Small intestine (tissue), 7 donors: ENCODE results near the gene RBM19. TPM values are rescaled to one million over a fixed set of nuclear protein-coding genes. Genes with fewer than 3 reads are reported as not detected.
A peak's percentile ranks its signal among the peaks of the same experiment; 100 is the strongest.

Source experiments
- DNase-seq, 2 donors: peaks; one replicate each; pipeline versions ENCODE4 v3.0.0 to v3.0.0-alpha.2; 2013
- FAIRE-seq: peaks from 2 replicates; lab custom pipeline; 2012; peaks lifted over from hg19 to GRCh38; lab: Jason Lieb, UNC
- H3K27ac ChIP-seq, 3 donors: one replicate each; pipeline ENCODE4 v1.5.1; 2013; ENCODE audit warnings: low read length in 2 of 3, mild to moderate bottlenecking in 2 of 3, control low read depth in 1 of 3, inconsistent platforms in 1 of 3, low read depth in 1 of 3, moderate library complexity in 1 of 3
- H3K27me3 ChIP-seq, 3 donors: one replicate each; pipeline ENCODE4 v1.6.1; 2013; ENCODE audit warnings: low read length in 3 of 3, inconsistent platforms in 1 of 3; ENCODE audit not compliant: control insufficient read depth in 3 of 3, insufficient read depth in 3 of 3
- H3K36me3 ChIP-seq, 3 donors: one replicate each; pipeline ENCODE4 v1.6.1; 2013; ENCODE audit warnings: low read length in 3 of 3, inconsistent platforms in 1 of 3, low read depth in 1 of 3, mild to moderate bottlenecking in 1 of 3, moderate library complexity in 1 of 3; ENCODE audit not compliant: control insufficient read depth in 3 of 3, insufficient read depth in 2 of 3
- H3K4me1 ChIP-seq, 3 donors: one replicate each; pipeline ENCODE4 v1.6.1; 2013; ENCODE audit warnings: low read length in 2 of 3, inconsistent platforms in 1 of 3, low read depth in 1 of 3, mild to moderate bottlenecking in 1 of 3, moderate library complexity in 1 of 3; ENCODE audit not compliant: control insufficient read depth in 3 of 3, insufficient read depth in 2 of 3
- H3K4me3 ChIP-seq, 3 donors: one replicate each; pipeline ENCODE4 v1.5.1; 2013; ENCODE audit warnings: low read length in 3 of 3, control low read depth in 1 of 3, inconsistent platforms in 1 of 3, low read depth in 1 of 3, mild to moderate bottlenecking in 1 of 3, moderate library complexity in 1 of 3
- H3K9me3 ChIP-seq, 2 donors: one replicate each; pipeline ENCODE4 v1.6.1; 2013; ENCODE audit warnings: low read depth in 1 of 2, low read length in 1 of 2; ENCODE audit not compliant: control insufficient read depth in 2 of 2, insufficient read depth in 1 of 2
- WGBS, 3 donors: extraction: QIAGEN DNeasy Blood & Tissue Kit; methylation state at CpG; one replicate each; pipeline ENCODE4 v1.1.7; 2013; 5-methylcytosine and 5-hydroxymethylcytosine counted together
- polyA plus RNA-seq, 4 donors: library from polyadenylated mRNA; stranded (reverse) in 3 of 4; unstranded in 1 of 4; fragments of 200-250 nt in 3 of 4; fragments of 120-200 nt in 1 of 4; gene quantifications; one replicate each; pipeline versions ENCODE4 v1.2.1 to v1.2.3, GENCODE V29; 2013
- donor health status: healthy with polysubstance abuse.
- donor health status: control.
- donor health status: control.
- donor health status: Bipolar disorder and iron deficiency.
- donor health status: healthy.

RBM19 gene
- polyA plus RNA-seq, 4 donors, result 10.0 to 23.5 (median 14.6) TPM

GRCh38 chr12:113783811-113784210 lies 182.3 kb downstream of the RBM19 start:
- H3K4me1 ChIP-seq, result no peaks in the 10 kb centered on the region
- DNase-seq (no peak), FAIRE-seq (no peak)
- 83 to 85% (median 84%) methylated on average over 5 of the region's 5 CpGs for WGBS, 3 donors
- no peak overlapping the region for H3K4me3 ChIP-seq
- H3K36me3 ChIP-seq, result no peaks in the 10 kb centered on the region
- peaks cover 0 to 10% (median 9%) of the 10 kb centered on the region in 3 donors for H3K27me3 ChIP-seq
- H3K9me3 ChIP-seq, result no peaks in the 10 kb centered on the region
- H3K27ac ChIP-seq, result no peak overlapping the region

GRCh38 chr12:113782873-113783272 lies 183.3 kb downstream of the RBM19 start:
- Histone ChIP-seq H3K27ac (no peak overlapping the region), H3K4me1 (no peaks in the 10 kb centered on the region), H3K27me3 (peaks cover 0 to 10% (median 9%) of the 10 kb centered on the region in 3 donors), H3K9me3 (no peaks in the 10 kb centered on the region), H3K36me3 (no peaks in the 10 kb centered on the region), H3K4me3 (no peak overlapping the region)
- no peak for FAIRE-seq
- DNase-seq, result no peak
- 38 to 64% (median 43%) methylated on average over 10 to 14 of the region's 14 CpGs for WGBS, 3 donors

- WGBS, 3 donors, result 46 to 51% (median 46%) methylated on average over 10 of the region's 10 CpGs
- Histone ChIP-seq H3K4me3 (no peak overlapping the region), H3K27me3 (peaks cover 0 to 9% (median 8%) of the 10 kb centered on the region in 3 donors), H3K4me1 (no peaks in the 10 kb centered on the region), H3K9me3 (no peaks in the 10 kb centered on the region), H3K36me3 (no peaks in the 10 kb centered on the region), H3K27ac (peak overlapping the region in 1 of 3 donors; percentile 56)
- FAIRE-seq, result no peak
- peak in 1 of 2 donors; percentile 8 for DNase-seq
Measured at GRCh38 chr12:113781415-113782198, 184.5 kb downstream of the RBM19 start.

GRCh38 chr12:113779774-113780173 lies 186.4 kb downstream of the RBM19 start:
- Histone ChIP-seq H3K36me3 (no peaks in the 10 kb centered on the region), H3K27me3 (peaks cover 0 to 9% (median 3%) of the 10 kb centered on the region in 3 donors), H3K9me3 (no peaks in the 10 kb centered on the region), H3K4me3 (no peak overlapping the region), H3K27ac (no peak overlapping the region), H3K4me1 (no peaks in the 10 kb centered on the region)
- FAIRE-seq, result no peak
- no peak for DNase-seq
- WGBS, 3 donors, result 80 to 92% (median 83%) methylated on average over 2 of the region's 2 CpGs

- FAIRE-seq (no peak), DNase-seq (no peak)
- Histone ChIP-seq H3K9me3 (no peaks in the 10 kb centered on the region), H3K4me3 (no peak overlapping the region), H3K27ac (no peak overlapping the region), H3K4me1 (no peaks in the 10 kb centered on the region), H3K27me3 (peaks cover 0 to 9% (median 3%) of the 10 kb centered on the region in 3 donors), H3K36me3 (no peaks in the 10 kb centered on the region)
- WGBS, 3 donors, result 51 to 71% (median 64%) methylated on average over 12 of the region's 12 CpGs
Measured at GRCh38 chr12:113778432-113779132, 187.5 kb downstream of the RBM19 start.

GRCh38 chr12:113777751-113778150 lies 188.4 kb downstream of the RBM19 start:
- no peak for DNase-seq
- Histone ChIP-seq H3K4me3 (no peak overlapping the region), H3K27me3 (peaks cover 0 to 9% (median 3%) of the 10 kb centered on the region in 3 donors), H3K36me3 (no peaks in the 10 kb centered on the region), H3K27ac (no peak overlapping the region), H3K9me3 (no peaks in the 10 kb centered on the region), H3K4me1 (no peaks in the 10 kb centered on the region)
- FAIRE-seq, result no peak
- 84 to 89% (median 89%) methylated on average over 2 of the region's 2 CpGs for WGBS, 3 donors

GRCh38 chr12:113776536-113776935 lies 189.6 kb downstream of the RBM19 start:
- no peaks in the 10 kb centered on the region for H3K4me1 ChIP-seq
- WGBS, 3 donors, result 84 to 91% (median 88%) methylated on average over 7 of the region's 7 CpGs
- FAIRE-seq (no peak), DNase-seq (no peak)
- H3K9me3 ChIP-seq, result no peaks in the 10 kb centered on the region
- peaks cover 0 to 5% (median 3%) of the 10 kb centered on the region in 3 donors for H3K27me3 ChIP-seq
- H3K27ac ChIP-seq, result no peak overlapping the region
- no peaks in the 10 kb centered on the region for H3K36me3 ChIP-seq
- no peak overlapping the region for H3K4me3 ChIP-seq

- WGBS, 3 donors, result 70 to 80% (median 77%) methylated on average over 5 of the region's 5 CpGs
- H3K27ac ChIP-seq, result no peak overlapping the region
- H3K4me1 ChIP-seq, result no peaks in the 10 kb centered on the region
- H3K27me3 ChIP-seq, result peaks cover 0 to 3% (median under 1%) of the 10 kb centered on the region in 3 donors
- DNase-seq, result no peak
- no peak for FAIRE-seq
- H3K9me3 ChIP-seq, result no peaks in the 10 kb centered on the region
- H3K36me3 ChIP-seq, result no peaks in the 10 kb centered on the region
- no peak overlapping the region for H3K4me3 ChIP-seq
Measured at GRCh38 chr12:113774526-113774925, 191.6 kb downstream of the RBM19 start.
